Coronary artery (tissue), 2 donors: ENCODE measurements around the gene TIMELESS.
"Not testable (repeated sequence)": the region's sequence is repeated elsewhere in the genome, so short reads cannot be mapped to it uniquely, and the experiment has no call there.

ENCODE experiments used
- DNase-seq: peaks from one replicate; pipeline ENCODE4 v3.0.0-alpha.2; 2017; ENCODE audit warnings: low spot score
- H3K27ac ChIP-seq, 2 donors: fragments of 200-600 bp; sonication (generic); one replicate each; pipeline ENCODE4 v1.5.1; 2016 to 2019
- H3K4me3 ChIP-seq: fragments of 200-600 bp; sonication (generic); 2 replicates; pipeline ENCODE4 v1.5.1; 2016; ENCODE audit warnings: mild to moderate bottlenecking, moderate library complexity
- TF ChIP-seq, protein P1 (sequence below): fragments of 200-600 bp; sonication (generic); IDR thresholded peaks from one replicate; pipeline ENCODE4 v1.5.1; 2019; ENCODE audit warnings: antibody characterized with exemption

TIMELESS gene

DNA sequence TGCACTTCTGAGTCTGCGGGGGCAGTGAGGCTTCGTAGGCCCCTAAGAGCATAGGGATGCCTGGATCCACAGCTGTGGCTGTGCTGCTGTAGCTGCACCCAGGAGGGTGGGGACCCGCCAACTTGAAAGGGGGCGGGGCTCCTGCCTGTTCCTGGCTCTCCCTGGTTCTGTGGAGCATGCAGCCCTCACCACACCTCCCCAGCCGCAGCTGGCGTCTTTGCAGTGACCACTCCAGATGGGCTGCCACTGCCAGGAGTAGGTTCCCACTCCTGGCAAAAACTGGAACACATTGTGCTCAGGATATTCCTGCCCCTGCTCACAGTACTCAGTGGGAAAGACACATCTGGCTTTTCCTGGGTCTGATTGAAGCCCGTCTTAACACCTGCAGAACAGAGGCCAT is 35.8 kb downstream of the TIMELESS start:
- DNase-seq, result no peak
- Histone ChIP-seq H3K4me3 (no peak overlapping the region), H3K27ac (no peak overlapping the region)
- TF ChIP-seq, protein P1, sequence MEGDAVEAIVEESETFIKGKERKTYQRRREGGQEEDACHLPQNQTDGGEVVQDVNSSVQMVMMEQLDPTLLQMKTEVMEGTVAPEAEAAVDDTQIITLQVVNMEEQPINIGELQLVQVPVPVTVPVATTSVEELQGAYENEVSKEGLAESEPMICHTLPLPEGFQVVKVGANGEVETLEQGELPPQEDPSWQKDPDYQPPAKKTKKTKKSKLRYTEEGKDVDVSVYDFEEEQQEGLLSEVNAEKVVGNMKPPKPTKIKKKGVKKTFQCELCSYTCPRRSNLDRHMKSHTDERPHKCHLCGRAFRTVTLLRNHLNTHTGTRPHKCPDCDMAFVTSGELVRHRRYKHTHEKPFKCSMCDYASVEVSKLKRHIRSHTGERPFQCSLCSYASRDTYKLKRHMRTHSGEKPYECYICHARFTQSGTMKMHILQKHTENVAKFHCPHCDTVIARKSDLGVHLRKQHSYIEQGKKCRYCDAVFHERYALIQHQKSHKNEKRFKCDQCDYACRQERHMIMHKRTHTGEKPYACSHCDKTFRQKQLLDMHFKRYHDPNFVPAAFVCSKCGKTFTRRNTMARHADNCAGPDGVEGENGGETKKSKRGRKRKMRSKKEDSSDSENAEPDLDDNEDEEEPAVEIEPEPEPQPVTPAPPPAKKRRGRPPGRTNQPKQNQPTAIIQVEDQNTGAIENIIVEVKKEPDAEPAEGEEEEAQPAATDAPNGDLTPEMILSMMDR, result no peak

DNA sequence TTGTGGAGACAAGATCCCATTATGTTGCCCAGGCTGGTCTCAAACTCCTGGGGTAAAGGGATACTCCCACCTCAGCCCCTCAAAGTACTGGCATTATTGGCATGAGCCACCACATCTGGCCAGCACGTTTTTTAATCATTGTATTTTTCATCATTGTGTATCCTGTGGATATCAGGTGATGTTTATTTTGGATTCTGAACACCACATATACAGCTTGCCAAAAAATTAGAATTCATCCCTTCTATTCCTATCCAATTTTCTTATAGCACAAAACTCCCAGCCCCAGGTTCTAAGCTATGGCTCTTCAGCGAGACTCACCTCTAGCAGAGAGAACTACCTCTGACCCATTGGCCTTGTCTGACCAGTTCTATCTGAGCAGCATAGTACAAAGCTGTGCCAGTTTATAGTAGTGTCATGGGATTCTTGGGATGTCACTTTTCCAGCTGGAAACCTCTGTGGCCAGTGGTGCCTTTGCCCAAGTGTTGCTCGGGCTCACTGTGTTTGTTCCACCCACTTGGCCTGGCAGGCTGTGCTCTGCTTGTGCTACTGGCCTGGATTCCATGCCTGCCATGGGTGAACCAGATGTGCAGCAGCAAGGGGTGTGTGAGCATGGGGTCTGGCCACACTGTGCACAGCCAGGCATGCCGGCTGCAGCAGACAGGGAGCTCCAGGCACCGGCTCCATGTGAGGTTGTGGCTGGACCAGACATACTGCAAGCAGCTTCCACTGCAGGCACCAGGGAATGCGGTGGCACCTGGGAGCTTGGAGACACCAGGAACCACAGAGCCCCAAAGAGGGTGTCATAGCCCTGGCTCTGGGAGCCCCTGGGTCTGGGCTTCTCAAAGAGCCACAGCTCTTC is 37.2 kb downstream of the TIMELESS start:
- TF ChIP-seq, protein P1, result no peak
- no peak for DNase-seq
- no peak overlapping the region for H3K4me3 ChIP-seq
- H3K27ac ChIP-seq, result no peak overlapping the region

DNA sequence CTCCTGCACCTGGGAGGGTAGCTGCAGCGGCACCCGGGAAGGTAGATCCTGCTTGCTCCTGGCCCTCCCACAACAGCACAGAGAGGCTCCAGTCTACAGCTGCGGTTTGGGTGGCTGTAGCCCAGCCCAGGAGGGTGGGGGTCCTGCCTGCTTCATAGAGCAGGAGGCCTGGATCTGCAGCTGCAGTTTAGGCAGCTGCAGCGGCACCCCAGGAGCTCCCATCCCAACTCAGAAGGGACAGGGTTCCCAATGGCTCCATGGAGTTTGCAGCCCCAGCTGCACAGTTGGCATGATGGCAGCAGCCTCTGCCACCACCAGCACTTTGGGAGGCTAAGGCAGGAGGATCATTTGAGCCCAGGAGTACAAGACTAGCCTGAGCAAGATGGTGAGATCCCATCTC is 38.5 kb downstream of the TIMELESS start:
- Histone ChIP-seq H3K4me3 (no peak overlapping the region), H3K27ac (no peak overlapping the region)
- TF ChIP-seq, protein P1, result no peak
- no peak for DNase-seq

DNA sequence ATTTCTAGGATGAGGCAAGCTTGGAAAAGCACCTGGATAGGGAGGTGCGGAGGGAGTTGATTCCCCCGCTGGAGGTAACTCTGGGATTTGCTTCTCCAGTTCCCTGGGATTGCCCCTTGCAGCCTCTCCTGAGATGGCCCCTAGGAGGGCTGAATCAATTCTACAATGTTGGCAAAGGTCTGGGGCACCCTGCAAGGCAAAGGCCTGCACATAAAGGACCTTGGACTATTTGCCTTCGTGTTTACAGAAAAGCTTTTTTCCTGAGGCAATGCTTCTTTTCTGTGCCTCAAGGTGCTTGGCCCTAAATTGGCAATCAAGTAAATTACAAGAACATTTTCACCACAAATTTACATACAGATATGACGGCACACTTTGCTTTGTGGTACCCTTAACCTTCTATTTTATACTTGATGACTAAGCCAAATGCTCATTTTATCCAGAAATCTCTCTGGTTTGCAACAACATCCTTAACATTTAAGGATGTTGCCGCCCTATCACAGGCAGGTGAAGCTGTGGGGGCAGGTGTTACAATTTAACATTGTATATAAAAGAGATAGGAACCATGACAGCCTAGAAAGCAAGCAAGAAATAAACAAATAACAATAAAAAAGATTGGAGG is 40.3 kb downstream of the TIMELESS start:
- TF ChIP-seq, protein P1, result no peak
- no peak overlapping the region for H3K27ac ChIP-seq
- no peak overlapping the region for H3K4me3 ChIP-seq
- no peak for DNase-seq

DNA sequence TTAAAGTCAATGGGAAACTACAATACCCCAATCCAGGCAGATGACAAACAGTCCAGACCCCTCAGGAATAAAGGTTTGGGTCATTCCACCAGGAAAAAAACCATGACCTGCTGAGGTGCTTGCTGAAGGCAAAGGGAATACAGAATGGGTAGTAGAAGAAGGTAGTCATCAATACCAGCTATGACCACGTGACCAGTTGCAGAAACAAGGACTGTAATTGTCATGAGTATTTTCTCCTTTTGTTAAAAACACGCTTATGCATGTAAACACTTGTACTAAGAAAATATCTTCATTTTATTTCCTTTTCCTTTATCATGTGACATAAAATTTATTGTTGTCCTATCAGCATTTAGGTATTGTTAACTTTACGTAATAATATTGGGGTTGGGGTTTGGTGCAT is 45.0 kb downstream of the TIMELESS start:
- not testable (repeated sequence) for DNase-seq, H3K4me3 ChIP-seq, H3K27ac ChIP-seq

DNA sequence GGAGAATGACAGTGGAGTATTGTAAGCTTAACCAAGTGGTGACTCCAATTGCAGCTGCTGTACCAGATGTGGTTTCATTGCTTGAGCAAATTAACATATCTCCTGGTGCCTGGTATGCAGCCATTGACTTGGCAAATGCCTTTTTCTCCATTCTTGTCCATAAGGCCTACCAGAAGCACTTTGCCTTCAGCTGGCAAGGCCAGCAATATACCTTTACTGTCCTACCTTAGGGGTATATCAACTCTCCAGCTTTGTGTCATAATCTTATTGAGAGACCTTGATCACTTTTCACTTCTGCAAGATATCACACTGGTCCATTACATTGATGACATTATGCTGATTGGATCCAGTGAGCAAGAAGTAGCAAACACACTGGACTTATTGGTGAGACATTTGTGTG is 47.6 kb downstream of the TIMELESS start:
- not testable (repeated sequence) for DNase-seq, H3K4me3 ChIP-seq, H3K27ac ChIP-seq

DNA sequence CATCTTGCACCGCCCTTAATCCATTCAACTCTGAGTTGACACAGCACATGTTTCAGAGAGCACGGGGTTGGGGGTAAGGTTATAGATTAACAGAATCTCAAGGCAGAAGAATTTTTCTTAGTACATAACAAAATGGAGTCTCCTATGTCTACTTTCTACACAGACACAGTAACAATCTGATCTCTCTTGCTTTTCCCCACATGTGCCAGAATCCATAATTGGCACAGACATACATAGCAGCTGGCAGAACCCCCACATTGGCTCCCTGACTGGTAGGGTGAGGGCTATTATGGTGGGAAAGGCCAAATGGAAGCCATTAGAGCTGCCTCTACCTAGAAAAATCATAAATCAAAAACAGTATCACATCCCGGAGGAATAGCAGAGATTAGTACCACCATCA is 48.1 kb downstream of the TIMELESS start:
- H3K4me3 ChIP-seq, DNase-seq, H3K27ac ChIP-seq: not testable (repeated sequence)

DNA sequence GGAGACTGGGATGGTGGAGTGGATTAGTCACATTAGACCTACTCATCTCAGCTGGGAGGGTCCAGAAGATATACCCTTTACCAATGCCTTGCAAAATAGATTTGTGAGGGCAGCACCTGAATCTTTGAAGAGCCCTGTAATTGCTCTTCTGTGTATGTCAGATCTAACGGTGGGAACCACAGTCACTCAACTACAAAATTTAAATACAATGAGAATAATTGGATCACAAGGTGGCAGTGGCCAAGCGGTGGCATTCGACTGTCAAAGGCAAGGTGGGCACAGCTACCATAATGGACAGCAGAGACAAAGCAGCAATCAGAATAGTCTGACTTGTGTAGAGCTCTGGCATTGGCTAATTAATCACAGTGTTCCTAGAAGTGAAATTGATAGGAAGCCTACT is 49.8 kb downstream of the TIMELESS start:
- not testable (repeated sequence) for H3K4me3 ChIP-seq, H3K27ac ChIP-seq, DNase-seq

DNA sequence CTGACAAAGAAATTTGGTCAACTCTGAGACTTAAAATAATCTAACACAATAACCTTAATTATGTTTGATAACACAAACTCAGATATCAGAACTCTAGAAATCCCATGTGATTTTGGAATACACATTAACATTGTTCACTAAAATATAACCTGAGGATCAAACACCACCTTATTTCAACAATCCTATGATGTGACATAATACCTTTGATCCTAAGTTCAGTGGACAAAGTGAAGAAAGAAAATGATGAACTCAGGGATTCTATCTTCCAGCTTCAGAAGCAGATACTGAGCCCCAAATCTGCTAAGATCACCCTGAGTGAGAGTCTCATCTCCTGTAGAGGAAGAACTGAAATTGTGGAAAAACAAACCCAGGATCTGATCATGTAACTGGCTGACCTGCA is 50.9 kb downstream of the TIMELESS start:
- no peak overlapping the region for H3K4me3 ChIP-seq
- DNase-seq, result no peak
- H3K27ac ChIP-seq, result no peak overlapping the region
- TF ChIP-seq, protein P1, result no peak
